SIG-M5 (cell line): ENCODE results near the gene MARK4.

Source experiments
- DNase-seq: peaks from one replicate; lab custom pipeline; 2025; lab: John Stamatoyannopoulos, UW

MARK4 gene

DNA sequence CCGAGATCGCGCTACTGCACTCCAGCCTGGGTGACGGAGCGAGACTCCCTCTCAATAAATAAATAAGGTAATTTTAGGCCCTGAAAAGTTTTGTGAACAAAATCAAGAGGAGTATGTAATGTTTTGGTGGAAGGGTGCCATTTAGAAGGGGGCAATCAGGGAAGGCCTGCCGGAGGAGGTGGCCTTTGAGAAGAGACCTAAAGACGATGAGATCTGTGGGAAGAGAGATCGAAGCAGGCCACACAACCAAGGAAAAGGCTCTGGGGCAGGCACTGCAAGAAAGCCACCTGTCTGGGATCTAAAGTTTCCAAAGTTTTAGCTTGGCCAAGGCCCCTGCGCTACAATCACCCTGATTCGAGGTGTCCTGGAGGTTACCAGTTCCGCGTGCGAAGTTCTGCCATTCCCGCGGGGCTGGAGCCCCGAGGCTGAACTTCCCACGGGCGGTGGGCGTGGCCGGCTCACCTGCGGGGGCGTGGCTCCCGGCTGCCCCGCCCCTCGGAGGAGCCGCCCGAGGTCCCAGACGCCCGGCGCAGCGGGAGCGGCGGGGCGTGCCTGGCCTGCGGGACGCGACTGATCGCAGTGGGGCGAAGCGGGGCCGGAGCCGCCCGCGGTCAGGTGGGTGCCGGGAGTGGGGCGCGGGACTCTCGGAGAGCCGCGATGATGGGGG lies 89.3 kb downstream of the MARK4 start, which contains the start of gene KLC3:
TSS of gene KLC3 (plus strand) at position 519 of the 667 bp plus-strand sequence. CDS start 4,792 bp downstream, outside the sequence.
- no peak for DNase-seq

GRCh38 chr19:45340899-45341453 lies 89.9 kb downstream of the MARK4 start:
- DNase-seq, result no peak

- no peak for DNase-seq
Measured at GRCh38 chr19:45342911-45343310, 91.8 kb downstream of the MARK4 start.

GRCh38 chr19:45344621-45345505 lies 93.8 kb downstream of the MARK4 start:
- no peak for DNase-seq

GRCh38 chr19:45345506-45345860 lies 94.4 kb downstream of the MARK4 start:
- no peak for DNase-seq

DNA sequence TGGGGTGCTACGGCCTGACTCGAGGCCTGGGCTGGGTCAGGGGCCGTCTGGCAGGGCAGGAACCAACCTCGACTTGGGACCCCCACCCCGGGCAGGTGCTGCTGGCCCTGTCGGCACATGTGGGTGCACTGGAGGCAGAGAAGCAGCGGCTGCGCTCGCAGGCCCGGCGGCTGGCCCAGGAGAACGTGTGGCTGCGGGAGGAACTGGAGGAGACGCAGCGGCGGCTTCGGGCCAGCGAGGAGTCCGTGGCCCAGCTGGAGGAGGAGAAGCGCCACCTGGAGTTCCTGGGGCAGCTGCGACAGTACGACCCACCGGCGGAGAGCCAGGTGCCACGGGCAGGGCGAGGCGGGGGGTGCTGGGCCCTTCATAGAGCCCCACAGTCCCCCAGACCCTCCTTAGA lies 95.4 kb downstream of the MARK4 start:
- no peak for DNase-seq

GRCh38 chr19:45347570-45348366 lies 96.7 kb downstream of the MARK4 start:
- no peak for DNase-seq

DNA sequence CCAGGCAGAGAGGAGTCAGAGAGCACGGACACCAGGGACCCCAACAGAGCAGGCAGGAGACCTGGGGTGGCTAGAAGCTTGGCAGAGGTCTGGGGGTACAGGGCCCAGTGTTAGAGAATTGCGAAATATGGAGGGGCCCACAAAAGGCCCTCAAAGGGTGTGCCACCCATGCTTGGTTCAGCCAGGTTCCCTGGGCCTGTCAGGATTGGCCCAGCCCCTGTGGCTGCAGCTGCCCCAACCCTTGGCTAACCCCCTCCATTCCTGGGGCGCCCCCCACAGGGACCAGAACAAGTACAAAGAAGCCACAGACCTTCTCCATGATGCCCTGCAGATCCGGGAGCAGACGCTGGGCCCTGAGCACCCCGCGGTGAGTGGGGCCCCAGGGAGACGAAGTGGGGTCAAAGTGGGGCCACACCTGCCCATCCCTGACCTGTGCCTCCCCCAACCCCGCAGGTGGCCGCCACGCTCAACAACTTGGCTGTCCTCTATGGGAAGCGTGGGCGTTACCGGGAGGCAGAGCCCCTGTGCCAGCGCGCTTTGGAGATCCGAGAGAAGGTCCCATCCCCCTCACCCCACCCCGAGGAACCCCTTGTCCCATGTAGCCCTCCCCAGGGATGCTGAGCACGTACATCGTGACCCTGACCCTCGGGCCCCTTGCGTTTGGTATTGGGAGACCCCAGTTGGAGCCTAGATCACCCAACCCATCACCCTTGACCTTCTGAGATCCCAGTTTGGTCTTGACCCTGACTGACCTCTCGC lies 97.5 kb downstream of the MARK4 start:
- DNase-seq, result no peak

DNA sequence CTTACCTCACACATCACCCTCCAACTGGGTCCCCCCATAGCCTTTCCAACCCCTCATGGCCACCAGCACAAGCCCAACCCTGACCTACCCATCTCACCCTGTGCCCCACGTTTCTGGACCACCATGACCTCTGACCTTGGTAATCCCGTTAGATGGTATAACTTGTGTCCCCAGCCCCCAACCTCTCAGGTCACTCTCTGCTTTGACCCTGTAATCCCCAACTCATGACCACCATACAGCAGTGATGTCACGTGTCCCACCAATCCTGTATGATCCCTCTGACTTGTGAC lies 98.0 kb downstream of the MARK4 start:
- DNase-seq, result no peak

GRCh38 chr19:45349430-45349941 lies 98.4 kb downstream of the MARK4 start:
- no peak for DNase-seq

- DNase-seq, result no peak
Measured at GRCh38 chr19:45350477-45351058, 99.5 kb downstream of the MARK4 start.

GRCh38 chr19:45351401-45351952 lies 100.4 kb downstream of the MARK4 start:
- DNase-seq, result no peak

DNA sequence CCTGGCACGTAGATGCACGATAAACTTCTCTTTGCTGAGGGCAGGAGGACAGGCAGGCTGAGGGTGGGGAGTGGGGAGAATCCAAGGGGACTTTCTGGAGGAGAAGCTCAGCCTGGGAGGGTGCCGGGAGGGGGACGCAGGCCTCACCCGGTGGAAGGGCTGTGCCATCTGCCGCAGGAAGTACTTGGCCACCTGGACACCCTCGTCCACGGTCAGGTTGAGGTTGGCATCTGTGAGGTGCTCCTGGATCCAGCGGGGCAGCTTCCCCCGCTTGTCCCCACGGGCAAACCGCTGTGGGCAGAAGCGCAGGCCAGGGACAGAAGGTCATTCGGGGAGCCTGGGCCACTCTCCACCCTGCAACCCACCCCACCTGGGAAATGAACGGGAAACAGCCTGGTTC lies 101.0 kb downstream of the MARK4 start:
- DNase-seq, result no peak

GRCh38 chr19:45352471-45352870 lies 101.4 kb downstream of the MARK4 start:
- no peak for DNase-seq

GRCh38 chr19:45352914-45353796 lies 102.1 kb downstream of the MARK4 start:
- no peak for DNase-seq

DNA sequence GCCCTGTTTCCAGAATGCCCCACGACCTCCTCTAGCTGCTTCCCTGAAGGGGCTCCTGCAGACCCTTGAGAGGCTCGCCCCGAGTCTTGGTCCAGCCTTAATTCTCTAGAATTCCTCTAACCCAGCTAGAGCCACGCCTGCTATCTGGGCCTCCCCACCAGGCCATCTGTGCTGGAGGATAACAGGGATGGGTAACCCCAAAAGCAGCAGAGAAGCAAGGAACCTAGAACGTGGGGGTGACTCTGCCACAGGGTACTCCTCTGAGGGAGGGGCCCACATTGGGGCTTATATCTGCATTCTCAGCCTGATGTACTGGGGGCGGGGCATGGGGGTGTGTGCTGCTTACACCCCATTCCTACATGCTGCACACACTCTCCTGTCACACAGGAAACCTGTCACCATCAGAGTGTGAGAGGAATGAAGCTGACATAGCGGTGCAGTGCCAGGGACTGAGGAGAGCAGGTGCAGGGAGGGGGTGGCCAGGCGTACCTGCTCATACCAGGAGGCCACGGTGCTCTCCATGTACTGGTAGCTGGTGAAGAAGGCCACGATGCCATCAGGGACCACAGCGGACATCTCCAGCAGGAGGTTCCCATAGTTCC lies 103.3 kb downstream of the MARK4 start:
- DNase-seq, result no peak
